Pons (tissue), 1 donor: Measurements from ENCODE around the gene PARP16.
A peak's percentile ranks its signal among the peaks of the same experiment; 100 is the strongest.

Experiments
- DNase-seq: peaks from one replicate; pipeline ENCODE4 v3.0.0-alpha.2; 2016; ENCODE audit warnings: low spot score

The PARP16 gene

GRCh38 chr15:65286704-65287519 lies at the start of gene PARP16:
PARP16 (minus strand) TSS chr15:65286883; CDS start chr15:65286426, 457 bp downstream.
- peak; percentile 80 for DNase-seq

- no peak for DNase-seq
Observed at GRCh38 chr15:65335278-65336055, 48.8 kb upstream of the PARP16 start.

GRCh38 chr15:65334586-65335231 lies 48.0 kb upstream of the PARP16 start:
- DNase-seq = no peak

- DNase-seq = no peak
Observed at GRCh38 chr15:65333856-65334255, 47.2 kb upstream of the PARP16 start.

- no peak for DNase-seq
Observed at GRCh38 chr15:65333148-65333820, 46.6 kb upstream of the PARP16 start.

GRCh38 chr15:65332391-65333147 lies 45.9 kb upstream of the PARP16 start:
- DNase-seq = no peak

- no peak for DNase-seq
Observed at GRCh38 chr15:65331811-65332210, 45.1 kb upstream of the PARP16 start.

- DNase-seq = no peak
Observed at GRCh38 chr15:65330934-65331645, 44.4 kb upstream of the PARP16 start.

GRCh38 chr15:65329984-65330735 lies 43.5 kb upstream of the PARP16 start:
- no peak for DNase-seq

GRCh38 chr15:65329288-65329983 lies 42.8 kb upstream of the PARP16 start:
- DNase-seq = no peak

- no peak for DNase-seq
Observed at GRCh38 chr15:65328506-65329287, 42.0 kb upstream of the PARP16 start.

GRCh38 chr15:65327651-65328393 lies 41.1 kb upstream of the PARP16 start:
- DNase-seq = no peak

- no peak for DNase-seq
Observed at GRCh38 chr15:65326818-65327217, 40.1 kb upstream of the PARP16 start.

- DNase-seq = peak; percentile 85
Observed at GRCh38 chr15:65326117-65326526, 39.4 kb upstream of the PARP16 start.

GRCh38 chr15:65323071-65323511 lies 36.4 kb upstream of the PARP16 start:
- DNase-seq = peak; percentile 63

- peak; percentile 86 for DNase-seq
Observed at GRCh38 chr15:65318870-65319356, 32.2 kb upstream of the PARP16 start.

- peak; percentile 86 for DNase-seq
Observed at GRCh38 chr15:65312400-65312916, 25.8 kb upstream of the PARP16 start.
